ENCODE data around the gene RAPGEF4. TPM values are rescaled to one million over a fixed set of nuclear protein-coding genes. Genes with fewer than 3 reads are reported as not detected.
A peak's percentile ranks its signal among the peaks of the same experiment; 100 is the strongest.

Gene RAPGEF4
- total and polyA plus RNA-seq, 2 of the 13 experiments (the other 11 are each of a cell fraction or from before 2014, with no cell fraction given): 0.78 to 0.91 TPM

GRCh38 chr2:172726172-172726735 lies 9.4 kb upstream of the RAPGEF4 start (continued):
- TF ChIP-seq ZNF546 (CRISPR knock-in tag; conservative IDR thresholded peaks at IDR 0.05) (no peak), TARDBP (CRISPR knock-in tag; IDR thresholded peaks at IDR 0.05) (0 out of 2 replicates have a peak, but pooled peaks have one; percentile 4), ZBTB34 (CRISPR knock-in tag; IDR thresholded peaks at IDR 0.05) (peak; percentile 78), ZNF577 (CRISPR knock-in tag; IDR thresholded peaks at IDR 0.05; ENCODE audit: borderline replicate concordance, low read depth) (peak; percentile 55; the same call in 1 of the 2 replicates), ZHX2 (IDR thresholded peaks at IDR 0.05; ENCODE audit: low read depth) (no peak), ZHX2 (CRISPR knock-in tag; IDR thresholded peaks at IDR 0.05; ENCODE audit: borderline replicate concordance) (no peak), ZNF570 (CRISPR knock-in tag; IDR thresholded peaks at IDR 0.05; ENCODE audit: borderline replicate concordance) (0 out of 2 replicates have a peak, but pooled peaks have one; percentile 33), POGZ (CRISPR knock-in tag; IDR thresholded peaks at IDR 0.05) (peak; percentile 91), PHF21A (CRISPR knock-in tag; IDR thresholded peaks at IDR 0.05) (peak; percentile 99), NONO (IDR thresholded peaks at IDR 0.05) (no peak), NONO (CRISPR knock-in tag; conservative IDR thresholded peaks at IDR 0.05) (peak; percentile 90), POLR2G (IDR thresholded peaks at IDR 0.05; ENCODE audit: low read depth, low read length) (peak; percentile 54), FOXC1 (CRISPR knock-in tag; IDR thresholded peaks at IDR 0.05; ENCODE audit: borderline replicate concordance) (0 out of 2 replicates have a peak, but pooled peaks have one; percentile 21), ZNF780A (CRISPR knock-in tag; IDR thresholded peaks at IDR 0.05) (peak; percentile 84; the same call in 1 of the 2 replicates), DR1 (CRISPR knock-in tag; IDR thresholded peaks at IDR 0.05) (no peak), SMARCC2 (IDR thresholded peaks at IDR 0.05) (no peak), CEBPB (IDR thresholded peaks at IDR 0.05; ENCODE audit: borderline replicate concordance, low read depth, low read length) (peak; percentile 97), MEF2D (CRISPR knock-in tag; IDR thresholded peaks at IDR 0.05) (peak; percentile 53), ELF1 (CRISPR knock-in tag; IDR thresholded peaks at IDR 0.05) (peak; percentile 79), SOX6 (IDR thresholded peaks at IDR 0.05) (no peak), SOX6 (CRISPR knock-in tag; IDR thresholded peaks at IDR 0.05) (peak; percentile 81), HOMEZ (CRISPR knock-in tag; IDR thresholded peaks at IDR 0.05; ENCODE audit: low read depth) (peak; percentile 89)

All from HepG2 (cell line).